Measurements from ENCODE around the gene SBNO1.

SBNO1 gene

DNA sequence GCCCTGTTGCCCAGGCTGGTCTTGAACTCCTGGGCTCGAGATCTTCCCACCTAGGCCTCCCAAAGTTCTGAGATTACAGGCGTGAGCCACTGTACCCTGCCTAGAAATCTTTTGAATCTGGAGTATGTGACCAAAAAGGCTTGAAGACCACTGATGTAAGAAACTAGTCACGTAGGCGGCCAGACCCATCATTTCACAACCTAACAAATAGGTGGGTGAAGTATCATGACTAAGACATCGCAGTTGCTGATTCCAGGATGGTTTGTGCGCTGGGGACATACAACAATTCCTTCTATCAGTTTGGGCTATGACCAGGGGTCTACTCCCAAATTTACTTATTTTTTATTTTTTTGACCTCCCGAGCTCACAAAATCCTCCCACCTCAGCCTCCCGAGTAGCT, 81.2 kb downstream of the SBNO1 start:
- Histone ChIP-seq H3K36me3 (replicated peaks in 1 of 2; ENCODE audit: control insufficient read depth in 2 of 2, insufficient read depth in 2 of 2, low read length in 2 of 2) (no peaks in the 10 kb centered on the region), H3K4me3 (ENCODE audit: low read length in 2 of 2) (no peak overlapping the region), H2AFZ (ENCODE audit: low read length) (no peak overlapping the region), H3K23ac (ENCODE audit: low read depth, low read length, poor library complexity) (no peak overlapping the region), H4K8ac (ENCODE audit: low read depth, low read length) (no peak overlapping the region), H3K27ac (replicated peaks; ENCODE audit: low read length) (no peak overlapping the region), H2BK120ac (ENCODE audit: low read depth, low read length) (no peak overlapping the region), H3K9me3 (replicated peaks in 1 of 2; ENCODE audit: control insufficient read depth in 2 of 2, insufficient read depth in 1 of 2, low read depth in 1 of 2, low read length in 2 of 2) (no peaks in the 10 kb centered on the region), H2BK5ac (ENCODE audit: low read length) (no peak overlapping the region), H2BK12ac (ENCODE audit: low read length) (no peak overlapping the region), H4K91ac (ENCODE audit: low read depth, low read length, poor library complexity) (no peak overlapping the region), H3K4me1 (ENCODE audit: control insufficient read depth in 2 of 2, insufficient read depth in 1 of 2, low read depth in 1 of 2, low read length in 2 of 2) (no peaks in the 10 kb centered on the region), H3K9ac (ENCODE audit: low read depth, low read length, poor library complexity) (no peak overlapping the region), H3K79me1 (ENCODE audit: low read depth, low read length) (no peaks in the 10 kb centered on the region), H3K14ac (ENCODE audit: low read length) (no peak overlapping the region), H3K4me2 (ENCODE audit: insufficient read depth, low read length, poor library complexity, severe bottlenecking) (no peak overlapping the region), H2BK15ac (ENCODE audit: low read length) (no peak overlapping the region), H2AK5ac (ENCODE audit: low read depth, low read length) (no peak overlapping the region), H3K18ac (ENCODE audit: low read length) (no peak overlapping the region), H3K4ac (ENCODE audit: low read length) (no peak overlapping the region), H3K27me3 (ENCODE audit: control insufficient read depth in 3 of 3, insufficient read depth in 3 of 3, low read depth in 1 of 3, low read length in 3 of 3) (no peaks in the 10 kb centered on the region)
- no peak for DNase-seq (ENCODE audit: low spot score)
- WGBS, 2 donors (ENCODE audit: extremely low coverage in 2 of 2, insufficient read length in 2 of 2, insufficient replicate concordance in 1 of 2) = no CpG with 5 or more reads among the region's 8 CpGs

DNA sequence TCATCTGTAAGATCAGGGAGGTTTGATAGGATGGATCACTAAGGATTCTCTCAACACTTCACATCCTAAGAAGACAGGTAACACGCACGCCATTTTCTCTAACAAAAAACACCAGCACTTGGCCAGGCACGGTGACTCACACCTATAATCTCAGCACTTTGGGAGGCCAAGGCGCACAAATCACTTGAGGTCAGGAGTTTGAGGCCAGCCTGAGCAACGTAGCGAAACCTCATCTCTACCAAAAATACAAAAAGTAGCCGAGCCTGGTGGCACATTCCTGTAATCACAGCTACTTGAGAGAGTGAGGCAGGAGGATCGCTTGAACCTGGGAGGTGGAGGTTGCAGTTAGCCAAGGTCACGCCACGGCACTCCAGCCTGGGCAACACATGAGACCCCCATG, 82.5 kb downstream of the SBNO1 start:
- no peaks in the 10 kb centered on the region for H3K79me1 ChIP-seq (ENCODE audit: low read depth, low read length)
- H3K14ac ChIP-seq (ENCODE audit: low read length) = no peak overlapping the region
- H2AK5ac ChIP-seq (ENCODE audit: low read depth, low read length) = no peak overlapping the region
- DNase-seq (ENCODE audit: low spot score) = no peak
- no peaks in the 10 kb centered on the region for H3K36me3 ChIP-seq (replicated peaks in 1 of 2; ENCODE audit: control insufficient read depth in 2 of 2, insufficient read depth in 2 of 2, low read length in 2 of 2)
- H2BK120ac ChIP-seq (ENCODE audit: low read depth, low read length) = no peak overlapping the region
- H2AFZ ChIP-seq (ENCODE audit: low read length) = no peak overlapping the region
- H3K18ac ChIP-seq (ENCODE audit: low read length) = no peak overlapping the region
- no peak overlapping the region for H3K4me3 ChIP-seq (ENCODE audit: low read length in 2 of 2)
- H3K23ac ChIP-seq (ENCODE audit: low read depth, low read length, poor library complexity) = no peak overlapping the region
- H2BK5ac ChIP-seq (ENCODE audit: low read length) = no peak overlapping the region
- no CpG with 5 or more reads among the region's 10 CpGs for WGBS, 2 donors (ENCODE audit: extremely low coverage in 2 of 2, insufficient read length in 2 of 2, insufficient replicate concordance in 1 of 2)
- no peaks in the 10 kb centered on the region for H3K27me3 ChIP-seq (ENCODE audit: control insufficient read depth in 3 of 3, insufficient read depth in 3 of 3, low read depth in 1 of 3, low read length in 3 of 3)
- no peak overlapping the region for H3K9ac ChIP-seq (ENCODE audit: low read depth, low read length, poor library complexity)
- H3K9me3 ChIP-seq (replicated peaks in 1 of 2; ENCODE audit: control insufficient read depth in 2 of 2, insufficient read depth in 1 of 2, low read depth in 1 of 2, low read length in 2 of 2) = no peaks in the 10 kb centered on the region
- H2BK15ac ChIP-seq (ENCODE audit: low read length) = no peak overlapping the region
- H2BK12ac ChIP-seq (ENCODE audit: low read length) = no peak overlapping the region
- H3K4ac ChIP-seq (ENCODE audit: low read length) = no peak overlapping the region
- no peak overlapping the region for H4K91ac ChIP-seq (ENCODE audit: low read depth, low read length, poor library complexity)
- no peaks in the 10 kb centered on the region for H3K4me1 ChIP-seq (ENCODE audit: control insufficient read depth in 2 of 2, insufficient read depth in 1 of 2, low read depth in 1 of 2, low read length in 2 of 2)
- H4K8ac ChIP-seq (ENCODE audit: low read depth, low read length) = no peak overlapping the region
- no peak overlapping the region for H3K4me2 ChIP-seq (ENCODE audit: insufficient read depth, low read length, poor library complexity, severe bottlenecking)
- no peak overlapping the region for H3K27ac ChIP-seq (replicated peaks; ENCODE audit: low read length)

DNA sequence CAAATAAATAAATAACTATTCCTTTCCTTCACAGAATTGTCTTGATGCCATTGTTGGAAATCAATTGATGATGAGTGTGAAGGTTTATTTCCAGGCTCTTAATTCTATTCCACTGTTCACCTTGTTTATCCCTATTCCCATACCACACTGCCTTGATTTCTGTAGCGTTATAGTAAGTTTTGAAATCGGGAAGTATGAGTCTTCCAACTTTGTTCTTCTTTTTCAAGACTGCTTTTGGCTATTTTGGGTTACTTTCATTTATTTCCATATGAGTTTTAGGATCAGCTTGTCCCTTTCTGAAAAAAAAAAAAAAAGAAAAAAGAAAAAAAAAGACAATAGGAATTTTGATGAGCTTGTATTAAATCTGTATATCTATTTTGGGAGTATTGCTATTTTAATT, 83.7 kb downstream of the SBNO1 start:
- Histone ChIP-seq H2BK120ac (ENCODE audit: low read depth, low read length) (no peak overlapping the region), H2BK5ac (ENCODE audit: low read length) (no peak overlapping the region), H3K4me1 (ENCODE audit: control insufficient read depth in 2 of 2, insufficient read depth in 1 of 2, low read depth in 1 of 2, low read length in 2 of 2) (no peaks in the 10 kb centered on the region), H4K91ac (ENCODE audit: low read depth, low read length, poor library complexity) (no peak overlapping the region), H3K4ac (ENCODE audit: low read length) (no peak overlapping the region), H3K18ac (ENCODE audit: low read length) (no peak overlapping the region), H2AK5ac (ENCODE audit: low read depth, low read length) (no peak overlapping the region), H4K8ac (ENCODE audit: low read depth, low read length) (no peak overlapping the region), H3K4me2 (ENCODE audit: insufficient read depth, low read length, poor library complexity, severe bottlenecking) (no peak overlapping the region), H3K14ac (ENCODE audit: low read length) (no peak overlapping the region), H3K9me3 (replicated peaks in 1 of 2; ENCODE audit: control insufficient read depth in 2 of 2, insufficient read depth in 1 of 2, low read depth in 1 of 2, low read length in 2 of 2) (no peaks in the 10 kb centered on the region), H2BK15ac (ENCODE audit: low read length) (no peak overlapping the region), H3K79me1 (ENCODE audit: low read depth, low read length) (no peaks in the 10 kb centered on the region), H2BK12ac (ENCODE audit: low read length) (no peak overlapping the region), H3K27me3 (ENCODE audit: control insufficient read depth in 3 of 3, insufficient read depth in 3 of 3, low read depth in 1 of 3, low read length in 3 of 3) (no peaks in the 10 kb centered on the region), H3K9ac (ENCODE audit: low read depth, low read length, poor library complexity) (no peak overlapping the region), H3K4me3 (ENCODE audit: low read length in 2 of 2) (no peak overlapping the region), H3K36me3 (replicated peaks in 1 of 2; ENCODE audit: control insufficient read depth in 2 of 2, insufficient read depth in 2 of 2, low read length in 2 of 2) (no peaks in the 10 kb centered on the region), H3K27ac (replicated peaks; ENCODE audit: low read length) (no peak overlapping the region), H2AFZ (ENCODE audit: low read length) (no peak overlapping the region), H3K23ac (ENCODE audit: low read depth, low read length, poor library complexity) (no peak overlapping the region)
- DNase-seq (ENCODE audit: low spot score) = no peak
- WGBS, 2 donors (ENCODE audit: extremely low coverage in 2 of 2, insufficient read length in 2 of 2, insufficient replicate concordance in 1 of 2) = no CpG with 5 or more reads among the region's 2 CpGs

DNA sequence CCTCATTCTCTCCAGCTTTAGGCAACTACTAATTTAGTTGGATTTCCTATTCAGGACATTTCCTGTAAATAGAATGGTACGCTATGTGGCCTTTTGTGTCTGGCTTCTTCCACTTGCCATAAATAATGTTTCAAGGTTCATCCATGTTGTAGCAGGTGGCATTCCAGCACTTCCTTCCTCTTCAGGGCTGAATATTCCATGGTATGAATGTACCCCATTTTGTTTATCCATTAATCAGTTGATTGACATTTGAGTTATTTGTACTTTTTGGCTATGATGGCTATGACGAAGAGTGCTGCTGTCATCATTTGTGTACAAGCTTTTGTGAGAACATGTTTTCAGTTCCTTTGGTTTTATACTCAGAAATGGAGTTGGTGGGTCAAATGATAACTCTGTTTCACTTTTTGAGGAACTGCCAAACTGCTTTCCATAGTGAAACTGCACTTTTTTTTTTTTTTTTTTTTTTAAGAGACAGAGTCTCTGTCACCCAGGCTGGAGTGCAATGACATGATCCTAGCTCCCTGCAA, 86.5 kb downstream of the SBNO1 start:
- Histone ChIP-seq H2BK5ac (ENCODE audit: low read length) (no peak overlapping the region), H2BK15ac (ENCODE audit: low read length) (no peak overlapping the region), H4K91ac (ENCODE audit: low read depth, low read length, poor library complexity) (no peak overlapping the region), H2BK120ac (ENCODE audit: low read depth, low read length) (no peak overlapping the region), H3K27ac (replicated peaks; ENCODE audit: low read length) (no peak overlapping the region), H2AK5ac (ENCODE audit: low read depth, low read length) (no peak overlapping the region), H3K9ac (ENCODE audit: low read depth, low read length, poor library complexity) (no peak overlapping the region), H3K23ac (ENCODE audit: low read depth, low read length, poor library complexity) (no peak overlapping the region), H3K4me3 (ENCODE audit: low read length in 2 of 2) (no peak overlapping the region), H3K14ac (ENCODE audit: low read length) (no peak overlapping the region), H3K4ac (ENCODE audit: low read length) (no peak overlapping the region), H3K4me1 (ENCODE audit: control insufficient read depth in 2 of 2, insufficient read depth in 1 of 2, low read depth in 1 of 2, low read length in 2 of 2) (no peaks in the 10 kb centered on the region), H3K4me2 (ENCODE audit: insufficient read depth, low read length, poor library complexity, severe bottlenecking) (no peak overlapping the region), H3K18ac (ENCODE audit: low read length) (no peak overlapping the region), H2AFZ (ENCODE audit: low read length) (no peak overlapping the region), H3K9me3 (replicated peaks in 1 of 2; ENCODE audit: control insufficient read depth in 2 of 2, insufficient read depth in 1 of 2, low read depth in 1 of 2, low read length in 2 of 2) (no peaks in the 10 kb centered on the region), H4K8ac (ENCODE audit: low read depth, low read length) (no peak overlapping the region), H3K79me1 (ENCODE audit: low read depth, low read length) (no peaks in the 10 kb centered on the region), H2BK12ac (ENCODE audit: low read length) (no peak overlapping the region), H3K36me3 (replicated peaks in 1 of 2; ENCODE audit: control insufficient read depth in 2 of 2, insufficient read depth in 2 of 2, low read length in 2 of 2) (no peaks in the 10 kb centered on the region), H3K27me3 (ENCODE audit: control insufficient read depth in 3 of 3, insufficient read depth in 3 of 3, low read depth in 1 of 3, low read length in 3 of 3) (no peaks in the 10 kb centered on the region)
- WGBS, 2 donors (ENCODE audit: extremely low coverage in 2 of 2, insufficient read length in 2 of 2, insufficient replicate concordance in 1 of 2) = no CpG with 5 or more reads among the region's 2 CpGs
- no peak for DNase-seq (ENCODE audit: low spot score)
